Neural progenitor cell (in vitro differentiated cells): Measurements from ENCODE around the gene POLG2. TPM values are rescaled to one million over a fixed set of nuclear protein-coding genes. Genes with fewer than 3 reads are reported as not detected.

Source experiments
- DNase-seq: peaks from one replicate; pipeline ENCODE4 v3.0.0-alpha.2; 2016; ENCODE audit warnings: low spot score
- H2AFZ ChIP-seq: fragments of 200-600 bp; sonication (generic); replicated peaks from 2 replicates; pipeline ENCODE4 v1.6.1; 2016; ENCODE audit warnings: antibody characterized with exemption
- H3F3A ChIP-seq: fragments of 200-600 bp; sonication (generic); 2 replicates; pipeline ENCODE4 v1.6.1; 2016; ENCODE audit warnings: antibody characterized with exemption, low read depth
- H3K27ac ChIP-seq: fragments of 200-600 bp; sonication (generic); 2 replicates; pipeline ENCODE4 v1.5.1; 2016; ENCODE audit warnings: mild to moderate bottlenecking
- H3K27me3 ChIP-seq: fragments of 200-600 bp; sonication (generic); 2 replicates; pipeline ENCODE4 v1.6.1; 2016; ENCODE audit warnings: mild to moderate bottlenecking, moderate library complexity
- H3K36me3 ChIP-seq: fragments of 200-600 bp; sonication (generic); 2 replicates; pipeline ENCODE4 v1.5.1; 2016
- H3K4me1 ChIP-seq: fragments of 200-600 bp; sonication (generic); 2 replicates; pipeline ENCODE4 v1.6.1; 2016; ENCODE audit warnings: mixed run types
- H3K4me2 ChIP-seq: fragments of 200-600 bp; sonication (generic); 2 replicates; pipeline ENCODE4 v1.6.1; 2016
- H3K4me3 ChIP-seq: fragments of 200-600 bp; sonication (generic); 2 replicates; pipeline ENCODE4 v1.5.1; 2016
- H3K79me2 ChIP-seq: fragments of 200-600 bp; sonication (generic); 2 replicates; pipeline ENCODE4 v1.6.1; 2016; ENCODE audit warnings: low read depth
- H3K9ac ChIP-seq: fragments of 200-600 bp; sonication (generic); 2 replicates; pipeline ENCODE4 v1.6.1; 2016
- H3K9me3 ChIP-seq: fragments of 200-600 bp; sonication (generic); 2 replicates; pipeline ENCODE4 v1.5.1; 2016; ENCODE audit warnings: low read depth
- H4K20me1 ChIP-seq: fragments of 200-600 bp; sonication (generic); 2 replicates; pipeline ENCODE4 v1.6.1; 2016; ENCODE audit warnings: low read depth
- H3K27ac Mint-ChIP-seq: 3 replicates; pipeline ENCODE4 v1.8.0; 2021; ENCODE audit warnings: mixed read lengths
- H3K27me3 Mint-ChIP-seq: 2 replicates; pipeline ENCODE4 v1.8.0; 2022; ENCODE audit warnings: low read depth, mild to moderate bottlenecking, inconsistent platforms, moderate library complexity, mixed read lengths; ENCODE audit not compliant: insufficient read depth
- H3K36me3 Mint-ChIP-seq: 3 replicates; pipeline ENCODE4 v1.8.0; 2021; ENCODE audit warnings: mixed read lengths
- H3K4me1 Mint-ChIP-seq: 3 replicates; pipeline ENCODE4 v1.8.0; 2021; ENCODE audit warnings: mixed read lengths
- H3K4me3 Mint-ChIP-seq: 3 replicates; pipeline ENCODE4 v1.8.0; 2021; ENCODE audit warnings: mild to moderate bottlenecking, moderate library complexity, mixed read lengths
- H3K9me3 Mint-ChIP-seq: 3 replicates; pipeline ENCODE4 v1.8.0; 2020; ENCODE audit warnings: mixed read lengths
- EZH2 ChIP-seq: fragments of 200-600 bp; sonication (generic); IDR thresholded peaks from 2 replicates; pipeline ENCODE4 v1.6.1; 2017; ENCODE audit warnings: antibody characterized with exemption, mild to moderate bottlenecking, moderate library complexity
- EZH2phosphoT487 ChIP-seq: fragments of 200-600 bp; sonication (generic); IDR thresholded peaks from 2 replicates; pipeline ENCODE4 v1.6.1; 2017; ENCODE audit warnings: antibody characterized with exemption
- total RNA-seq: library from RNA; depleted of rRNA; stranded (reverse); fragments of >200 nt; gene quantifications from 2 replicates; pipeline ENCODE4 v1.2.3, GENCODE V29; 2015; ENCODE audit warnings: low replicate concordance
- TF ChIP-seq, protein P1 (sequence below): fragments of 200-600 bp; sonication (generic); IDR thresholded peaks from 2 replicates; pipeline ENCODE4 v1.5.1; 2017; ENCODE audit warnings: antibody characterized with exemption, mild to moderate bottlenecking

POLG2 gene
- total RNA-seq, 1 donor from 2014 or later = 33.9 TPM

DNA sequence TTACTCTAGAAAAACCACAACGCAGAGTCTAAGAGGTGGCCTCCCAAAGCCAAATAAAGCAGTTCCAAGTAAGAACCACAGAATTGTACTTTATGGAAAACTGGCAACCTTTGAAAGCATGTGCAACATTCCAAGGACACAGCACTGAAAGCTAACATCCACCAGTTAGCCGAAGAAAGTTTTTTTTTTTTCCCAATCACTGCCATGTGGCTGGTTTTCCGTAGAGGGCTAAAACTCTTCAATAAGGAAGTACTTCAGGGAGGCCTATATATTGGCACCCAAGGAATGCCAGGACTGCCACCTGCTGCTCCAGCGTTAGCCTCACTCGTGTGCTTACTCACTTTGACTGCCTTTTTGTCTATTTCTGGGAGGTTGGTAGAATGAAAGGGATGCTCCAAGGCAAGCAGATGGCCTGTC lies 35.1 kb upstream of the POLG2 start:
- no peak overlapping the region for H3K4me3 Mint-ChIP-seq
- no peaks in the 10 kb centered on the region for H3K9me3 Mint-ChIP-seq
- Histone ChIP-seq H3K9me3 (no peaks in the 10 kb centered on the region), H2AFZ (no peak overlapping the region), H3K4me3 (no peak overlapping the region), H3K4me2 (no peak overlapping the region), H4K20me1 (no peaks in the 10 kb centered on the region), H3F3A (no peaks in the 10 kb centered on the region), H3K9ac (no peak overlapping the region), H3K27ac (no peak overlapping the region), H3K79me2 (no peaks in the 10 kb centered on the region), H3K27me3 (no peaks in the 10 kb centered on the region), H3K36me3 (peaks cover 33% of the 10 kb centered on the region), H3K4me1 (no peaks in the 10 kb centered on the region)
- H3K36me3 Mint-ChIP-seq = peaks cover 31% of the 10 kb centered on the region
- H3K4me1 Mint-ChIP-seq = no peaks in the 10 kb centered on the region
- H3K27ac Mint-ChIP-seq = no peak overlapping the region
- no peak for TF ChIP-seq EZH2phosphoT487
- TF ChIP-seq EZH2 = no peak
- TF ChIP-seq, protein P1, sequence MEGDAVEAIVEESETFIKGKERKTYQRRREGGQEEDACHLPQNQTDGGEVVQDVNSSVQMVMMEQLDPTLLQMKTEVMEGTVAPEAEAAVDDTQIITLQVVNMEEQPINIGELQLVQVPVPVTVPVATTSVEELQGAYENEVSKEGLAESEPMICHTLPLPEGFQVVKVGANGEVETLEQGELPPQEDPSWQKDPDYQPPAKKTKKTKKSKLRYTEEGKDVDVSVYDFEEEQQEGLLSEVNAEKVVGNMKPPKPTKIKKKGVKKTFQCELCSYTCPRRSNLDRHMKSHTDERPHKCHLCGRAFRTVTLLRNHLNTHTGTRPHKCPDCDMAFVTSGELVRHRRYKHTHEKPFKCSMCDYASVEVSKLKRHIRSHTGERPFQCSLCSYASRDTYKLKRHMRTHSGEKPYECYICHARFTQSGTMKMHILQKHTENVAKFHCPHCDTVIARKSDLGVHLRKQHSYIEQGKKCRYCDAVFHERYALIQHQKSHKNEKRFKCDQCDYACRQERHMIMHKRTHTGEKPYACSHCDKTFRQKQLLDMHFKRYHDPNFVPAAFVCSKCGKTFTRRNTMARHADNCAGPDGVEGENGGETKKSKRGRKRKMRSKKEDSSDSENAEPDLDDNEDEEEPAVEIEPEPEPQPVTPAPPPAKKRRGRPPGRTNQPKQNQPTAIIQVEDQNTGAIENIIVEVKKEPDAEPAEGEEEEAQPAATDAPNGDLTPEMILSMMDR = no peak
- H3K27me3 Mint-ChIP-seq = peaks cover 2% of the 10 kb centered on the region
- DNase-seq = no peak

DNA sequence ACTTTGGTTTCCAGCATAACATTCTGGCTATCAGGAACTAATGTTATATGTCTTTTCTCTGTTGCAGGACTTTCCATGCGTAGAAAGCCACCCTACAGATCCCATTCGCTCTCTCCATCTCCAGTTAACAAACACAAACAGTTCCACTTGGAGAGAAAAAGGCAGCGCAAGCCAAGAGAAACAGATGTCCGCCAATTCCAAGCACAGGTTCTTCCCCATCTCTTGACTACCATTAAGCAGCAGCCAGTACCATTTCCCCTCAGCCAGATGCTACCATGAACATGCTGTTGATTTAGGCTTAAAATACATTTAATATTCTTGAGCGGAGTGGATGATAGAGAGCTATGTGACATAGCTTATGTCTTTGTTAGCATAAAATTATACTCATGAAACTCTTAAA lies 32.4 kb upstream of the POLG2 start:
- Histone ChIP-seq H4K20me1 (no peaks in the 10 kb centered on the region), H3K4me3 (no peak overlapping the region), H3K9me3 (no peaks in the 10 kb centered on the region), H3K27me3 (no peaks in the 10 kb centered on the region), H3K9ac (no peak overlapping the region), H3K79me2 (no peaks in the 10 kb centered on the region), H2AFZ (no peak overlapping the region), H3K4me2 (no peak overlapping the region), H3K36me3 (peaks cover 42% of the 10 kb centered on the region), H3K4me1 (no peaks in the 10 kb centered on the region), H3K27ac (no peak overlapping the region), H3F3A (no peaks in the 10 kb centered on the region)
- Mint-ChIP-seq H3K27me3 (peaks cover 2% of the 10 kb centered on the region), H3K27ac (no peak overlapping the region), H3K9me3 (no peaks in the 10 kb centered on the region), H3K4me1 (no peaks in the 10 kb centered on the region), H3K36me3 (peaks cover 31% of the 10 kb centered on the region), H3K4me3 (no peak overlapping the region)
- TF ChIP-seq, protein P1 = no peak
- TF ChIP-seq EZH2phosphoT487 = no peak
- TF ChIP-seq EZH2 = no peak
- DNase-seq = no peak

DNA sequence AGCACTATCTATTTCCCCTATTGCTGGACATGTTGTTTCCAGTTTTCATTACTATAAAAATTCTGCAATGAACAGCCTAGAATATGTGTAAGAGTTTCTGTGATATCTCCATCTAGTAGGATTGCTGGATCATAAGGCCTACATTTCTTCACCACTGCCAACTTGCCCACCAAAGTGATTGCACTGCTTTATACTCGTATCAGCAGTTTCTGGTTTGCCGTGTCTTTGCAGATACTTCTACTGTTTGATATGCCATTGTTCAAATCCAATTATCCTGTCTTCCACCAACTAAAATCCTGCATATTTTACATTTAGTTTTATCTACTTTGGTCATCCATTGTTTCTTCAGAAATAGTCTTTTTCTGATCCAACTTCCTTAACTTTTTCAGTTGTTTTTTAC lies 31.1 kb upstream of the POLG2 start:
- no peaks in the 10 kb centered on the region for H3K9me3 ChIP-seq
- no peaks in the 10 kb centered on the region for H3F3A ChIP-seq
- TF ChIP-seq, protein P1 = no peak
- no peak for TF ChIP-seq EZH2
- TF ChIP-seq EZH2phosphoT487 = no peak
- H3K9ac ChIP-seq = no peak overlapping the region
- H3K4me1 Mint-ChIP-seq = no peaks in the 10 kb centered on the region
- H2AFZ ChIP-seq = no peak overlapping the region
- peaks cover 34% of the 10 kb centered on the region for H3K36me3 Mint-ChIP-seq
- peaks cover 3% of the 10 kb centered on the region for H3K79me2 ChIP-seq
- H3K4me3 ChIP-seq = no peak overlapping the region
- H3K27me3 ChIP-seq = no peaks in the 10 kb centered on the region
- H4K20me1 ChIP-seq = no peaks in the 10 kb centered on the region
- no peak overlapping the region for H3K27ac ChIP-seq
- no peak overlapping the region for H3K4me3 Mint-ChIP-seq
- H3K36me3 ChIP-seq = peaks cover 43% of the 10 kb centered on the region
- H3K4me1 ChIP-seq = no peaks in the 10 kb centered on the region
- H3K27me3 Mint-ChIP-seq = no peaks in the 10 kb centered on the region
- H3K9me3 Mint-ChIP-seq = no peaks in the 10 kb centered on the region
- no peak for DNase-seq
- H3K4me2 ChIP-seq = no peak overlapping the region
- H3K27ac Mint-ChIP-seq = no peak overlapping the region

DNA sequence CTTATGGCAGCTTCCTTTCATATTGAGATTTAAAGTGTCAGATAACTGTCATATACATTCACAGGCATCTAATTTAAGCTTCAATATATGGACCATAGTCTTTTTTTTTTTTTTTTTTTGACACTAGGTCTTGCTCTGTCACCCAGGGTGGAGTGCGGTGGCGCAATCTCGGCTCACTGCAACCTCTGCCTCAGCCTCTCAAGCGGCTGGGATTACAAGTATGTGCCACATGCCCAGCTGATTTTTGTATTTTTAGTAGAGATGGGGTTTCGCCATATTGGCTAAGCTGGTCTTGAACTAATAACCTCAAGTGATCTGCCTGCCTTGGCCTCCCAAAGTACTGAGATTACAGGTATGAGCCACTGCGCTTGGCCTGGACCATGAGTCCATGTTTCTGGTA lies 23.5 kb upstream of the POLG2 start:
- H3F3A ChIP-seq = no peaks in the 10 kb centered on the region
- peaks cover under 1% of the 10 kb centered on the region for H4K20me1 ChIP-seq
- no peaks in the 10 kb centered on the region for H3K27me3 ChIP-seq
- no peak overlapping the region for H3K27ac Mint-ChIP-seq
- no peaks in the 10 kb centered on the region for H3K9me3 ChIP-seq
- no peak overlapping the region for H3K9ac ChIP-seq
- no peak for DNase-seq
- H3K4me2 ChIP-seq = no peak overlapping the region
- TF ChIP-seq EZH2 = no peak
- peaks cover 20% of the 10 kb centered on the region for H3K79me2 ChIP-seq
- no peaks in the 10 kb centered on the region for H3K4me1 Mint-ChIP-seq
- no peak overlapping the region for H2AFZ ChIP-seq
- no peak overlapping the region for H3K4me3 Mint-ChIP-seq
- no peak overlapping the region for H3K4me3 ChIP-seq
- no peaks in the 10 kb centered on the region for H3K4me1 ChIP-seq
- H3K36me3 ChIP-seq = peaks cover 13% of the 10 kb centered on the region
- no peaks in the 10 kb centered on the region for H3K27me3 Mint-ChIP-seq
- H3K9me3 Mint-ChIP-seq = no peaks in the 10 kb centered on the region
- no peak overlapping the region for H3K27ac ChIP-seq
- peaks cover 30% of the 10 kb centered on the region for H3K36me3 Mint-ChIP-seq
